Progenitor cell of endocrine pancreas (in vitro differentiated cells): ENCODE data around the gene HOXB9. TPM values are rescaled to one million over a fixed set of nuclear protein-coding genes. Genes with fewer than 3 reads are reported as not detected.

ENCODE experiments used
- DNase-seq: peaks from one replicate; pipeline ENCODE4 v3.0.0; 2021; ENCODE audit warnings: low spot score; ENCODE audit not compliant: unreplicated experiment
- H3K27ac Mint-ChIP-seq: 2 replicates; pipeline ENCODE4 v1.8.0; 2021; ENCODE audit warnings: mild to moderate bottlenecking, moderate library complexity, mixed read lengths
- H3K27me3 Mint-ChIP-seq: 2 replicates; pipeline ENCODE4 v1.8.0; 2021; ENCODE audit warnings: mixed read lengths
- H3K36me3 Mint-ChIP-seq: 2 replicates; pipeline ENCODE4 v1.8.0; 2022; ENCODE audit warnings: mixed read lengths; ENCODE audit not compliant: insufficient read depth
- H3K4me1 Mint-ChIP-seq: 2 replicates; pipeline ENCODE4 v1.8.0; 2021; ENCODE audit warnings: low read depth, mixed read lengths
- H3K4me3 Mint-ChIP-seq: 2 replicates; pipeline ENCODE4 v1.8.0; 2021; ENCODE audit warnings: low read depth, mild to moderate bottlenecking, moderate library complexity, mixed read lengths
- H3K9me3 Mint-ChIP-seq: 2 replicates; pipeline ENCODE4 v1.8.0; 2021; ENCODE audit warnings: low read depth, mixed read lengths
- total RNA-seq: library from RNA; stranded (reverse); gene quantifications from 2 replicates; pipeline ENCODE4 v1.2.1, GENCODE V29; 2021
- TF ChIP-seq, protein P1 (sequence below): fragments of 200-600 bp; sonication (generic); IDR thresholded peaks from one replicate; pipeline ENCODE4 v1.5.0; 2021; ENCODE audit warnings: antibody characterized with exemption, mild to moderate bottlenecking; ENCODE audit not compliant: unreplicated experiment

Gene HOXB9
- total RNA-seq, 1 donor from 2014 or later: not detected

DNA sequence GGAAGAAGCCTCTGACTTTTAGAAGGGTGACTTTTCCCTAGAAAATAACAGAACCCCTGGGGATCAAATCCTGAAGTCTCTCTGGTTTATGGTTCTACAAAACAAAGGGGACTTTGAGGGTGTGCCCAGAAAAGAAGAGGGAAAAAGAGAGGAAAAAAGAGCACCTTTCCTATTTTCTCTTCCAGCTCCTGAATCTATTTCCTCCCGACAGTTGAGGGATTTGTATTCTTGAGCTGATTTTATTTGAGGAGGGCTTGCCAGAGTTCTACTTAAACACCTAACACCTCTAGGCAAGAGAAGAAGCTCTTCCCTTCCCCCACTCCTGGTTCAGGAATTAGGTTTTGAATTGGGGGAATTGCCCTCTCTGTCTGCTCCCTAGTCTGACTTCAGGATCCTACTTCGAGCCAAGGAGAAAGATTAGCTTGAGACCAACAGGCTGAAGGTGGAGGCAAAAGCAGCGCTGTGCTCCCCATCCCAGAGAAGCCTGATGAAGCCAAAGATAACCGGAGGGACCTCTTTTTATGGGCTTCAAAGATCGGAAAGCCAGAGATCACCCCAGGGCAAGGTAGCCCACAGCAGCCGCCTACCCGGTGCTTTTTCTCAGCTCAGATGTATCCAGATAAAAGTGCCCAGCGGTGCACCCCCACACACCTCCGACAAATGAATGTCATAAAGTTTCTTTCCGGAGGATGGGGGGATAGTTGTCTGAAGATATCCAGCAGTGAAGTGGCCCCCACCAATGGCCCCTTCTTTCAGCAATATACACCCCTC lies 36.9 kb downstream of the HOXB9 start:
- H3K27me3 Mint-ChIP-seq: peaks cover 100% of the 10 kb centered on the region
- H3K27ac Mint-ChIP-seq: peak overlapping the region; percentile 79
- no peak for DNase-seq
- TF ChIP-seq, protein P1, sequence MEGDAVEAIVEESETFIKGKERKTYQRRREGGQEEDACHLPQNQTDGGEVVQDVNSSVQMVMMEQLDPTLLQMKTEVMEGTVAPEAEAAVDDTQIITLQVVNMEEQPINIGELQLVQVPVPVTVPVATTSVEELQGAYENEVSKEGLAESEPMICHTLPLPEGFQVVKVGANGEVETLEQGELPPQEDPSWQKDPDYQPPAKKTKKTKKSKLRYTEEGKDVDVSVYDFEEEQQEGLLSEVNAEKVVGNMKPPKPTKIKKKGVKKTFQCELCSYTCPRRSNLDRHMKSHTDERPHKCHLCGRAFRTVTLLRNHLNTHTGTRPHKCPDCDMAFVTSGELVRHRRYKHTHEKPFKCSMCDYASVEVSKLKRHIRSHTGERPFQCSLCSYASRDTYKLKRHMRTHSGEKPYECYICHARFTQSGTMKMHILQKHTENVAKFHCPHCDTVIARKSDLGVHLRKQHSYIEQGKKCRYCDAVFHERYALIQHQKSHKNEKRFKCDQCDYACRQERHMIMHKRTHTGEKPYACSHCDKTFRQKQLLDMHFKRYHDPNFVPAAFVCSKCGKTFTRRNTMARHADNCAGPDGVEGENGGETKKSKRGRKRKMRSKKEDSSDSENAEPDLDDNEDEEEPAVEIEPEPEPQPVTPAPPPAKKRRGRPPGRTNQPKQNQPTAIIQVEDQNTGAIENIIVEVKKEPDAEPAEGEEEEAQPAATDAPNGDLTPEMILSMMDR: no peak
- H3K4me3 Mint-ChIP-seq: peak overlapping the region; percentile 61
- H3K9me3 Mint-ChIP-seq: no peaks in the 10 kb centered on the region
- peaks cover 1% of the 10 kb centered on the region for H3K36me3 Mint-ChIP-seq
- H3K4me1 Mint-ChIP-seq: peaks cover 4% of the 10 kb centered on the region

DNA sequence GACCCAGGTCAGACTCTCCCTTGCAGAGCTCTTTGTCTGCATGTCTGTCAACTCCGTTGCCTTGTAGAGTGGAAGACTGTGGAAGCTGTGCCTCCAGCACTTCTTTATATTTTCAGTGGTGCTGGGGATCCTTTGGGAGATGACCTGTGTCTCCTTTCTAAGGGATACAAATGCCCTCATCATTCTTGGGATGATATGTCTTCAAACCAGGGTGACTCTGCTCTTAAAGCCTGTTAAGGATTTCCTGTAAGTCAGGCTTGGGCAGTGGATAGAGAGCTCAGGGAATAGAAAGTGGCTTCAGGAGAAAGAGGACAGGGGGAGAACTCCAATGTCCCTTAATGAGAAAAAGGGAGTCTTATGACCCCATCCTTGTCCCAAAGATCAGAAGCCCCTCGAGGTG lies 37.6 kb downstream of the HOXB9 start:
- H3K36me3 Mint-ChIP-seq: peaks cover 1% of the 10 kb centered on the region
- TF ChIP-seq, protein P1: no peak
- H3K27ac Mint-ChIP-seq: peak overlapping the region; percentile 69
- DNase-seq: no peak
- peaks cover 100% of the 10 kb centered on the region for H3K27me3 Mint-ChIP-seq
- no peaks in the 10 kb centered on the region for H3K9me3 Mint-ChIP-seq
- H3K4me1 Mint-ChIP-seq: peaks cover 4% of the 10 kb centered on the region
- peak overlapping the region; percentile 61 for H3K4me3 Mint-ChIP-seq

DNA sequence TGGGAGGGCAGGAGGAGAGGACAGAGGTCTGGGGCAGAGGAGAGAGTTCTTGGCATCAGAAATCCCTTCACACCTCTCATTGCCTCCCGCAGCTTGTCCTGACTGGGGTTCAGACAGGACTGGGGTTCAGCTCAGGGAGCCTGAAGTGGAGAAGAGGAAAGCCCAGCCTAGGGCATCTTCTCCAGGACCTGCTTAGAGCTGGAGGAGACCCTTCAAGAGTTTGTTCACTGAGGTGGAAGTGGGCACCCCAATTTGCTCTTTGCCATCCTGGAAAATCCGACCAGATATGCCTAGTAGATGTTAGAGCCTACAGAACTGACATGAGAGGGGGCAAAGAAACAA lies 38.1 kb downstream of the HOXB9 start:
- H3K4me3 Mint-ChIP-seq: peak overlapping the region; percentile 63
- peaks cover 1% of the 10 kb centered on the region for H3K36me3 Mint-ChIP-seq
- H3K27me3 Mint-ChIP-seq: peaks cover 100% of the 10 kb centered on the region
- H3K4me1 Mint-ChIP-seq: peaks cover 4% of the 10 kb centered on the region
- no peak for DNase-seq
- no peak overlapping the region for H3K27ac Mint-ChIP-seq
- no peaks in the 10 kb centered on the region for H3K9me3 Mint-ChIP-seq
- TF ChIP-seq, protein P1: no peak

DNA sequence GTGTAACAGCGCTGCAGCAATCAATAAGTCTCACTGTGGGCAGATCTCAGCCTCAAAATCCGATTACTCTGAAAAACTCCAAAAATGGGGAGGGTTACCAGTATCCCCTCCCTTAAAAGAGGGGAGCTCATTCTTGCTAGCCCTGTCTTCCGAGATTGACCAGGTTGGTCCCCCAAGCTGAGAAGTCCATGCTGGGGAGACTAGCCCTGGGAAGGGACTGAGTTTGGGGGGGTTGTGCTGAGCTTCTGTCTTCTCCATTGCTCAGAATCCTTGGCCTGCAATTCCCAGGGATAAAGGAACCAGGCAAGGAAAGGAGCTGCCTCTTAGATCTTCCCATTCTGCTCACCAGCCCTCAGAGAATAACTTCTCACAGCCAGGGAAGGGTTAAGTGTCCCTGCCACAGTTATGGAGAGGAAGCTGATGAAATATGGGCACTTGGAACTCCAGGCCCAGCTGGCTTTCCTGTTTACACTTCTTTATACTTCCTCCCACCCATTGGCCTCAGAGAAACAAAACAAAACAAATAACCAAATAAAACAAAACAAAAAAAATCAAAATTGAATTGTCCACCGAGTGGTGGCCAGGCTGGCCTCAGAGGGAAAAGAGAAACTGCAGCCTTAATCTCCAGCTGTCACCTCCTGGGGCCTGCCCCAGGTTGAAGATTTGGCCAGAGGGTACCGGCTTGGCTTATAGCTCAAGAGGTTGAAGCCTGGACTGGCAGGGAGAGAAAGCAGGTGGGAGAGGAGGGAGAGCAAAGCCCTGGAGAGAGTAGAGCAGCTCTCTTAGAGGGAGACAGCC lies 38.7 kb downstream of the HOXB9 start:
- no peaks in the 10 kb centered on the region for H3K9me3 Mint-ChIP-seq
- H3K36me3 Mint-ChIP-seq: peaks cover 1% of the 10 kb centered on the region
- no peak overlapping the region for H3K27ac Mint-ChIP-seq
- peak overlapping the region; percentile 63 for H3K4me3 Mint-ChIP-seq
- TF ChIP-seq, protein P1: no peak
- H3K27me3 Mint-ChIP-seq: peaks cover 100% of the 10 kb centered on the region
- peaks cover 4% of the 10 kb centered on the region for H3K4me1 Mint-ChIP-seq
- DNase-seq: no peak

DNA sequence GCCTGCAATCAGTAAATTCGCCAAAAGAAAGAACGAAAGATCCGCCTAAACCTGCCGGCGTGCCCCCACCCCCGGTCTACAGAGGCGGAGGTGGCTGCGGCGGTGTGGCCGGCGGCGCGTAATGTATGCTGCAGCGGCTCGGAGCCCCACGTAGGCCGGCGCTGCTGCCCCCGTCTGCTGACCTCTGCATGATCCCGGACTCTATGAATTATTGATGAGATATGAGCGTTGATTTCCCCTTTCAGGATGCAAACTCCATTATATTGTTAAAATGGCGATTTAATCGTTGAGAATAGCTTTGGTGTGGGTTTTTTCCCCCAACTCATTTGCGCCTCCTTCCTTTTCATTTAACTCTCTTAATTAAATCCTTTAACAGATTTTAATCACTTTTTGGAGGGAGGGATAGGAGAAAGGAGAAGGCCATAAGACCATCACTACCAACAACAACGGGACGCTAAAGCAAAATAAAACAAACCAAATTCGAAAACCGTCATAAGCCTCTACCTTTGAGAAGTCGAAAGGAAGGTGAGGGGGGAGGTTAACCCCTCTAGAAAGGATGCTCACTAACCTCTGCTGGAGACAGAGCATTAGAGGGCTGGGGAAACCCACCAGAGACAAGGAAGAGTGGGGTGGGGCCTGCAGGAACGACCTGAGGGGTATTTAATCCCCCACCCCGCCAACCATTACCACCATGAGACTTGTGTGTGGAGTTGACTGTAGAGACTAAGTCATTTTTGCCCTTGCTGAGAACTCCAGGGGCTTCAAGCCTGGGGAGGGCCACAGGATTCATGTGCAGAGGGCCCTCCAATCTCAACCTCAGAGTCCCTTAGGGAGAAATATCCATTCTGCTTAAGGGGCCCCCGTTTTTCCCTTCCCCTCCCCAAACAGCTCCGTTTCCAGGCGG lies 39.6 kb downstream of the HOXB9 start:
- H3K36me3 Mint-ChIP-seq: peaks cover 1% of the 10 kb centered on the region
- no peak for DNase-seq

More for the DNA sequence above, 39.6 kb downstream of the HOXB9 start:
- TF ChIP-seq, protein P1: no peak
- Mint-ChIP-seq H3K4me1 (peaks cover 4% of the 10 kb centered on the region), H3K27ac (no peak overlapping the region), H3K4me3 (peak overlapping the region; percentile 63), H3K9me3 (no peaks in the 10 kb centered on the region), H3K27me3 (peaks cover 100% of the 10 kb centered on the region)
